Neutrophil (primary cell): ENCODE measurements around the gene OR10H4.

ENCODE experiments used
- H3K27ac ChIP-seq: fragments of 200-600 bp; sonication (generic); 2 replicates; pipeline ENCODE4 v1.5.1; 2016; ENCODE audit warnings: mild to moderate bottlenecking, moderate library complexity
- H3K27me3 ChIP-seq: fragments of 200-600 bp; sonication (generic); 2 replicates; pipeline ENCODE4 v1.6.0; 2016; ENCODE audit warnings: mild to moderate bottlenecking
- H3K36me3 ChIP-seq: fragments of 200-600 bp; sonication (generic); 2 replicates; pipeline ENCODE4 v1.5.1; 2017
- H3K4me1 ChIP-seq, 2 experiments: fragments of 200-600 bp in 1 of 2; sonication (generic) in 1 of 2; 1 replicate in 1 of 2; 2 replicates in 1 of 2; pipeline versions ENCODE4 v1.5.1 to v1.6.1; 2013 to 2016; ENCODE audit warnings: low read depth in 1 of 2, low read length in 1 of 2, mild to moderate bottlenecking in 1 of 2, moderate library complexity in 1 of 2; ENCODE audit not compliant: control insufficient read depth in 1 of 2, insufficient read depth in 1 of 2
- H3K4me3 ChIP-seq, 2 experiments: fragments of 200-600 bp in 1 of 2; sonication (generic) in 1 of 2; 1 replicate in 1 of 2; 2 replicates in 1 of 2; pipeline ENCODE4 v1.5.1; 2013 to 2016; ENCODE audit warnings: low read depth in 1 of 2, low read length in 1 of 2, mild to moderate bottlenecking in 1 of 2, moderate library complexity in 1 of 2
- H3K9me3 ChIP-seq: fragments of 200-600 bp; sonication (generic); 2 replicates; pipeline ENCODE4 v1.5.1; 2016
- TF ChIP-seq, protein P1 (sequence below): fragments of 200-600 bp; sonication (generic); IDR thresholded peaks from 2 replicates; pipeline ENCODE4 v1.5.1; 2016; ENCODE audit warnings: antibody characterized with exemption

The OR10H4 gene

DNA sequence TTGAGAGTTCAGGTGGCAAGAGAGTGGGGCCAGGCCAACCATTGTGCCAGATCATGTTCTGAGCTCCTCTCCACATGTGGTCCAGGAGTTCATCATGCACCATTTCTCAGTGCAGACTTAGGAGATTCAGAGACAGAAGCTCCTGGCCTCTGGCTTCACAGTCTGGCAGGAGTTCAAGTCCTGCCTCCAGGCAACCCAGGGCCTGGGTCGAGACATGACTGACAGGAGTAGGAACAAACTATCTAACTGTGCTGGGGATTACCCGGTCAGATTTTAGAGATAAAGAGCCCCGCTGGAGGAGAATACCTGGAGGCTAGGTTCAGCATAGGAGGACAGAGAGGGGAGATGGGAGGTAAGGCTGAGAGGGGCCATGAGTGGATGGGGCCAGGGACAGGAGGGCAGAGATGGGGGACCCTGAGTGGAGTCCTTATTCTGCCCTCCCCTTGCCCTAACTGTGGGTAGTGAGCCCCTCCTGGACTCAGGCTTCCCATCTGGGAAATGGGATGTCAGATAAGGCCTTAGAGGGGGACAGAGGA, 13.6 kb upstream of the OR10H4 start:
- Histone ChIP-seq H3K4me1 (no peaks in the 10 kb centered on the region), H3K4me3 (no peak overlapping the region), H3K9me3 (no peaks in the 10 kb centered on the region), H3K27ac (no peak overlapping the region), H3K36me3 (no peaks in the 10 kb centered on the region), H3K27me3 (peaks cover 41% of the 10 kb centered on the region)
- TF ChIP-seq, protein P1, sequence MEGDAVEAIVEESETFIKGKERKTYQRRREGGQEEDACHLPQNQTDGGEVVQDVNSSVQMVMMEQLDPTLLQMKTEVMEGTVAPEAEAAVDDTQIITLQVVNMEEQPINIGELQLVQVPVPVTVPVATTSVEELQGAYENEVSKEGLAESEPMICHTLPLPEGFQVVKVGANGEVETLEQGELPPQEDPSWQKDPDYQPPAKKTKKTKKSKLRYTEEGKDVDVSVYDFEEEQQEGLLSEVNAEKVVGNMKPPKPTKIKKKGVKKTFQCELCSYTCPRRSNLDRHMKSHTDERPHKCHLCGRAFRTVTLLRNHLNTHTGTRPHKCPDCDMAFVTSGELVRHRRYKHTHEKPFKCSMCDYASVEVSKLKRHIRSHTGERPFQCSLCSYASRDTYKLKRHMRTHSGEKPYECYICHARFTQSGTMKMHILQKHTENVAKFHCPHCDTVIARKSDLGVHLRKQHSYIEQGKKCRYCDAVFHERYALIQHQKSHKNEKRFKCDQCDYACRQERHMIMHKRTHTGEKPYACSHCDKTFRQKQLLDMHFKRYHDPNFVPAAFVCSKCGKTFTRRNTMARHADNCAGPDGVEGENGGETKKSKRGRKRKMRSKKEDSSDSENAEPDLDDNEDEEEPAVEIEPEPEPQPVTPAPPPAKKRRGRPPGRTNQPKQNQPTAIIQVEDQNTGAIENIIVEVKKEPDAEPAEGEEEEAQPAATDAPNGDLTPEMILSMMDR = no peak

DNA sequence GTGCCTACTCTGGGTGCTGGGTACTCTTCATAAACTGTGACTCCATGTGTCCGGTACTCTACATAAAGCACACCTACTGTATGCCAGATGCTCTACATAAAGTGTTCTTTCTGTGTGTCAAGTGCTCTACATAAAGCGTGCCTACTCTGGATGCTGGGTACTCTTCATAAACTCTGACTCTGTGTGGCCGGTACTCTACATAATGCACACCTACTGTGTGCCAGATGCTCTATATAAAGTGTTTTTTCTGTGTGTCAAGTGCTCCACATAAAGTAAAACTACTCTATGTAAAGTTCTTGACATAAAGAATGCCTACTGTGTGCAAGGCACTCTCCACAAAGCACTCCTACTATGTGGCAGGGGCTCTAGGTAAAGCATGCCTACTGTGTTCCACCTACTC, 12.6 kb upstream of the OR10H4 start:
- Histone ChIP-seq H3K4me3 (no peak overlapping the region), H3K9me3 (no peaks in the 10 kb centered on the region), H3K27ac (no peak overlapping the region), H3K36me3 (no peaks in the 10 kb centered on the region), H3K4me1 (no peaks in the 10 kb centered on the region), H3K27me3 (peaks cover 41% of the 10 kb centered on the region)
- TF ChIP-seq, protein P1 = no peak

GRCh38 chr19:15936950-15937349, 11.9 kb upstream of the OR10H4 start:
- Histone ChIP-seq H3K4me3 (no peak overlapping the region), H3K27ac (no peak overlapping the region), H3K4me1 (no peaks in the 10 kb centered on the region), H3K36me3 (no peaks in the 10 kb centered on the region), H3K9me3 (no peaks in the 10 kb centered on the region), H3K27me3 (peaks cover 41% of the 10 kb centered on the region)
- TF ChIP-seq, protein P1 = no peak

GRCh38 chr19:15937771-15938170, 11.0 kb upstream of the OR10H4 start:
- H3K27ac ChIP-seq = no peak overlapping the region
- H3K36me3 ChIP-seq = no peaks in the 10 kb centered on the region
- H3K9me3 ChIP-seq = no peaks in the 10 kb centered on the region
- no peak overlapping the region for H3K4me3 ChIP-seq
- H3K27me3 ChIP-seq = peaks cover 41% of the 10 kb centered on the region
- TF ChIP-seq, protein P1 = no peak
- H3K4me1 ChIP-seq = no peaks in the 10 kb centered on the region

- Histone ChIP-seq H3K27me3 (peaks cover 39% of the 10 kb centered on the region), H3K36me3 (no peaks in the 10 kb centered on the region), H3K4me3 (no peak overlapping the region), H3K27ac (no peak overlapping the region), H3K4me1 (no peaks in the 10 kb centered on the region), H3K9me3 (peaks cover 8% of the 10 kb centered on the region)
- TF ChIP-seq, protein P1 = no peak
Measured at GRCh38 chr19:15944401-15944800, 4.4 kb upstream of the OR10H4 start.

- Histone ChIP-seq H3K4me1 (no peaks in the 10 kb centered on the region), H3K27me3 (peaks cover 36% of the 10 kb centered on the region), H3K9me3 (peaks cover 8% of the 10 kb centered on the region), H3K36me3 (no peaks in the 10 kb centered on the region), H3K4me3 (no peak overlapping the region), H3K27ac (no peak overlapping the region)
- TF ChIP-seq, protein P1 = no peak
Measured at GRCh38 chr19:15945301-15945700, 3.5 kb upstream of the OR10H4 start.
